ENCODE data around the gene CDH13.

CDH13 gene

GRCh38 chr16:83517398-83517797 lies 890.6 kb downstream of the CDH13 start:
- Histone ChIP-seq H3K27me3 (no peaks in the 10 kb centered on the region), H3K9me3 (replicated peaks in 1 of 11) (peaks cover 0 to 19% (median 9%) of the 10 kb centered on the region in 11 experiments; a peak in 15 of 22 replicates), H3K9ac (no peak overlapping the region), H3K4me2 (no peak overlapping the region), H3K27ac (no peak overlapping the region), H4K20me1 (no peaks in the 10 kb centered on the region), H3K4me1 (peaks cover 0 to 25% (median 7%) of the 10 kb centered on the region in 10 experiments; a peak in 10 of 20 replicates), H3K4me3 (no peak overlapping the region), H3K36me3 (no peaks in the 10 kb centered on the region)
- TF ChIP-seq Cebpa-rat (IDR thresholded peaks at IDR 0.05): no peak

GRCh38 chr16:83520596-83520995 lies 893.8 kb downstream of the CDH13 start:
- no peaks in the 10 kb centered on the region for H3K27me3 ChIP-seq
- no peak overlapping the region for H3K4me2 ChIP-seq
- no peaks in the 10 kb centered on the region for H4K20me1 ChIP-seq
- no peaks in the 10 kb centered on the region for H3K36me3 ChIP-seq
- no peak overlapping the region for H3K9ac ChIP-seq
- peaks cover 0 to 19% (median 9%) of the 10 kb centered on the region in 11 experiments; a peak in 15 of 22 replicates for H3K9me3 ChIP-seq (replicated peaks in 1 of 11)
- no peak overlapping the region for H3K27ac ChIP-seq
- H3K4me1 ChIP-seq: peaks cover 0 to 13% (median 0%) of the 10 kb centered on the region in 10 experiments; a peak in 5 of 20 replicates
- TF ChIP-seq Cebpa-rat (IDR thresholded peaks at IDR 0.05): no peak
- no peak overlapping the region for H3K4me3 ChIP-seq

- Histone ChIP-seq H3K9ac (no peak overlapping the region), H3K36me3 (no peaks in the 10 kb centered on the region)
- no peak for TF ChIP-seq Cebpa-rat (IDR thresholded peaks at IDR 0.05)
These were observed 903.5 kb downstream of the CDH13 start for GRCh38 chr16:83530293-83530692.

GRCh38 chr16:83532634-83533033 lies 905.9 kb downstream of the CDH13 start:
- H3K9ac ChIP-seq: no peak overlapping the region
- H3K9me3 ChIP-seq (replicated peaks in 1 of 11): peaks cover 0 to 26% (median 22%) of the 10 kb centered on the region in 11 experiments; a peak in 16 of 22 replicates
- H3K4me2 ChIP-seq: no peak overlapping the region
- no peak overlapping the region for H3K4me3 ChIP-seq
- H4K20me1 ChIP-seq: no peaks in the 10 kb centered on the region
- H3K4me1 ChIP-seq: no peaks in the 10 kb centered on the region; a peak in 1 of 20 replicates
- H3K27ac ChIP-seq: no peak overlapping the region
- H3K27me3 ChIP-seq: no peaks in the 10 kb centered on the region
- no peak for TF ChIP-seq Cebpa-rat (IDR thresholded peaks at IDR 0.05)
- H3K36me3 ChIP-seq: no peaks in the 10 kb centered on the region

More at GRCh38 chr16:83530293-83530692, 903.5 kb downstream of the CDH13 start:
- H4K20me1 ChIP-seq: no peaks in the 10 kb centered on the region
- no peak overlapping the region for H3K4me3 ChIP-seq
- H3K27ac ChIP-seq: no peak overlapping the region
- no peaks in the 10 kb centered on the region for H3K27me3 ChIP-seq
- peaks cover 0 to 26% (median 22%) of the 10 kb centered on the region in 11 experiments; a peak in 16 of 22 replicates for H3K9me3 ChIP-seq (replicated peaks in 1 of 11)
- H3K4me1 ChIP-seq: no peaks in the 10 kb centered on the region; a peak in 1 of 20 replicates
- no peak overlapping the region for H3K4me2 ChIP-seq

GRCh38 chr16:83533193-83533592 lies 906.4 kb downstream of the CDH13 start:
- Histone ChIP-seq H3K36me3 (no peaks in the 10 kb centered on the region), H3K27me3 (no peaks in the 10 kb centered on the region), H3K4me2 (no peak overlapping the region), H4K20me1 (no peaks in the 10 kb centered on the region), H3K9me3 (replicated peaks in 1 of 11) (peaks cover 0 to 26% (median 22%) of the 10 kb centered on the region in 11 experiments; a peak in 16 of 22 replicates), H3K27ac (no peak overlapping the region), H3K4me1 (no peaks in the 10 kb centered on the region; a peak in 1 of 20 replicates), H3K4me3 (no peak overlapping the region), H3K9ac (no peak overlapping the region)
- no peak for TF ChIP-seq Cebpa-rat (IDR thresholded peaks at IDR 0.05)

- H3K4me3 ChIP-seq: no peak overlapping the region
- H3K36me3 ChIP-seq: no peaks in the 10 kb centered on the region
- H3K4me2 ChIP-seq: no peak overlapping the region
- no peak overlapping the region for H3K9ac ChIP-seq
- no peak for TF ChIP-seq Cebpa-rat (IDR thresholded peaks at IDR 0.05)
- no peak overlapping the region for H3K27ac ChIP-seq
- H3K4me1 ChIP-seq: no peaks in the 10 kb centered on the region
- H3K27me3 ChIP-seq: no peaks in the 10 kb centered on the region
- no peaks in the 10 kb centered on the region; a peak in 1 of 22 replicates for H3K9me3 ChIP-seq (replicated peaks in 1 of 11)
- no peaks in the 10 kb centered on the region for H4K20me1 ChIP-seq
These were observed 911.9 kb downstream of the CDH13 start for GRCh38 chr16:83538707-83539106.

GRCh38 chr16:83539736-83540490 lies 913.1 kb downstream of the CDH13 start:
- Histone ChIP-seq H3K27me3 (no peaks in the 10 kb centered on the region), H3K27ac (no peak overlapping the region), H3K36me3 (no peaks in the 10 kb centered on the region), H3K9ac (no peak overlapping the region), H3K4me1 (no peaks in the 10 kb centered on the region), H4K20me1 (no peaks in the 10 kb centered on the region), H3K4me3 (no peak overlapping the region), H3K4me2 (no peak overlapping the region), H3K9me3 (replicated peaks in 1 of 11) (no peaks in the 10 kb centered on the region)
- no peak for TF ChIP-seq Cebpa-rat (IDR thresholded peaks at IDR 0.05)

- Histone ChIP-seq H3K9me3 (replicated peaks in 1 of 11) (no peaks in the 10 kb centered on the region), H3K4me3 (no peak overlapping the region), H3K27ac (no peak overlapping the region), H3K4me2 (no peak overlapping the region), H3K9ac (no peak overlapping the region), H3K27me3 (no peaks in the 10 kb centered on the region), H3K4me1 (no peaks in the 10 kb centered on the region), H4K20me1 (no peaks in the 10 kb centered on the region), H3K36me3 (no peaks in the 10 kb centered on the region)
- no peak for TF ChIP-seq Cebpa-rat (IDR thresholded peaks at IDR 0.05)
These were observed 914.5 kb downstream of the CDH13 start for GRCh38 chr16:83541231-83541630.

- no peaks in the 10 kb centered on the region; a peak in 1 of 22 replicates for H3K9me3 ChIP-seq (replicated peaks in 1 of 11)
- no peaks in the 10 kb centered on the region for H3K27me3 ChIP-seq
- TF ChIP-seq Cebpa-rat (IDR thresholded peaks at IDR 0.05): no peak
- H3K27ac ChIP-seq: no peak overlapping the region
- H4K20me1 ChIP-seq: no peaks in the 10 kb centered on the region
- no peaks in the 10 kb centered on the region for H3K4me1 ChIP-seq
- no peak overlapping the region for H3K9ac ChIP-seq
- H3K36me3 ChIP-seq: no peaks in the 10 kb centered on the region
- no peak overlapping the region for H3K4me2 ChIP-seq
- H3K4me3 ChIP-seq: no peak overlapping the region
These were observed 915.7 kb downstream of the CDH13 start for GRCh38 chr16:83542491-83542890.

Measured in BLaER1 treated with 17β-estradiol and CSF1 and Interleukin-3, amounts not matched to agents 10 nM and 100 nM (cell line).